ENCODE results near the gene SEPTIN1. TPM values are rescaled to one million over a fixed set of nuclear protein-coding genes. Genes with fewer than 3 reads are reported as not detected.

Gene SEPTIN1
- total and polyA plus RNA-seq, 7 experiments from 2014 or later = 176 to 355 (median 201) TPM

DNA sequence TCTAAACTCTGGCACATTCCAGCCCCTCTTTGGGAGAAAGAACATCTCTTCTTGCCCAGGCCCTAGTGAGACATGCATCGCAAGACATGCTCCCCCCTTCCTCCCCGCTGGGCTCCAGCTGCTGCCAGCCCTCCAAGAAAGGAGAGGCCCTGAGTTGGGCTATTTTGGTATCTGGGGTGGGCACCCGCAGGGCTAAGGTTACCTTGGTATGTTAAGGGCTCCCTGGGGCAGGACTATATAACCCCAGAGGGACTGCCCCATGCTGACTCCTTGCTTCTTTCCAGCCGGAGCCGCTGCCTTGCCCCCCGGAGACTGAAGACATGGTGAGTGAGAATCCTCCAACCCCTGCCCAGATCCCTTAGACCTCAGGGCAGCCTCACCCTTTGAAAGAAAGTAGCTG lies 7.8 kb downstream of the SEPTIN1 start, which contains the start of gene MYL11:
Gene MYL11, plus strand, starts transcription at position 265 of the 400 bp plus-strand sequence. Its CDS starts 56 bp downstream, at position 321.
- Mint-ChIP-seq H3K36me3 (peaks cover 0 to 9% (median 0%) of the 10 kb centered on the region in 5 donors), H3K27me3 (peaks cover 0 to 3% (median 0%) of the 10 kb centered on the region in 5 donors), H3K4me1 (peaks cover 22 to 43% (median 34%) of the 10 kb centered on the region in 7 donors), H3K4me3 (peak within 1 kb of the TSS in 6 of 10 donors; percentile 10 to 61 (median 34)), H3K9me3 (peaks cover 0 to 2% (median 0%) of the 10 kb centered on the region in 11 donors), H3K27ac (peak within 1 kb of the TSS; percentile 12 to 100 (median 84))
- intact Hi-C loops (cut with micrococcal nuclease) = loop anchor here in 1 of 2 donors (10.0 kb wide), 2 partner anchors 280 to 550 kb away; partner anchors contain the start of genes FBXL19, TBX6 and YPEL3
- ATAC-seq (no peak), DNase-seq (no peak)
- ChIA-PET CTCF (interaction anchor here (0.6 kb wide), 1 partner anchor 40 kb away, joined by 4 read pairs; no protein-coding TSS in a partner anchor), POLR2A (interaction anchor here (0.7 to 1.9 kb wide), 2 partner anchors 9 to 22 kb away, joined by 3 to 7 read pairs; no protein-coding TSS in a partner anchor)
- H3K27ac ChIP-seq (ENCODE audit: low read depth, low read length) = peak within 1 kb of the TSS; percentile 100
- no peak within 1 kb of the TSS for H3K4me3 ChIP-seq (ENCODE audit: low read length)
- H3K9me3 ChIP-seq (ENCODE audit: control insufficient read depth in 2 of 3, low read length in 3 of 3) = no peaks in the 10 kb centered on the region
- peaks cover 0 to 13% (median 0%) of the 10 kb centered on the region in 3 experiments for H3K36me3 ChIP-seq (ENCODE audit: control insufficient read depth in 2 of 3, insufficient read depth in 3 of 3, low read length in 3 of 3)
- H3K4me1 ChIP-seq (ENCODE audit: control insufficient read depth in 2 of 2, insufficient read depth in 2 of 2, low read length in 2 of 2) = peaks cover 22 to 37% of the 10 kb centered on the region in 2 donors
- H3K27me3 ChIP-seq (ENCODE audit: control insufficient read depth in 2 of 2, insufficient read depth in 2 of 2, low read length in 2 of 2) = no peaks in the 10 kb centered on the region

DNA sequence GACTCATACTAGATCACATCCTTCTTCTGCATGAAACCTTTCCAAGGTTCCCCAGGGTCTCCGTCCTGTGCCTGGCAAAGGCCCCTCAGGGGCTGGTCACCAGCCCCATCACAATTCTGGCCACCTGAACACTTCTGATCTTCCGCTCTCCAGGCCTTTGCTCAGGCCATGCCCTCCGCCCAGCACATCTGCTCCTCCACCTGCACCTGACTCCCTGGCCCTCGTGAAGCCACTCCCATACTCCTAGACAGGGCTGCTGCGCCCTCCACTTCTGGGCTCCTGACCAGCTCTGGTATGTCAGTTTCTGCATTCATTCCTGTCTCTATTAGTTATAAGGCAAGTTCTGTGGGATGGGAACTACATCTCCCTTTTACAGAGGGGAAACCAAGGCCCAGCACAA lies 9.6 kb downstream of the SEPTIN1 start:
- H3K27me3 ChIP-seq (ENCODE audit: control insufficient read depth in 2 of 2, insufficient read depth in 2 of 2, low read length in 2 of 2) = no peaks in the 10 kb centered on the region
- Mint-ChIP-seq H3K4me3 (peak overlapping the region in 5 of 10 donors; percentile 6 to 61 (median 41)), H3K36me3 (peaks cover 0 to 3% (median 0%) of the 10 kb centered on the region in 5 donors), H3K27me3 (peaks cover 0 to 3% (median 0%) of the 10 kb centered on the region in 5 donors), H3K4me1 (peaks cover 36 to 50% (median 38%) of the 10 kb centered on the region in 7 donors), H3K27ac (peak overlapping the region in 8 of 9 donors; percentile 26 to 98 (median 84)), H3K9me3 (peaks cover 0 to 2% (median 0%) of the 10 kb centered on the region in 11 donors)
- peaks cover 0 to 10% (median 0%) of the 10 kb centered on the region in 3 experiments for H3K36me3 ChIP-seq (ENCODE audit: control insufficient read depth in 2 of 3, insufficient read depth in 3 of 3, low read length in 3 of 3)
- H3K27ac ChIP-seq (ENCODE audit: low read depth, low read length) = peak overlapping the region; percentile 80
- intact Hi-C loops (cut with micrococcal nuclease) = loop anchor here in 1 of 2 donors (10.0 kb wide), 2 partner anchors 278 to 552 kb away; partner anchors contain the start of genes FBXL19, TBX6 and YPEL3
- H3K4me1 ChIP-seq (ENCODE audit: control insufficient read depth in 2 of 2, insufficient read depth in 2 of 2, low read length in 2 of 2) = peaks cover 22 to 36% of the 10 kb centered on the region in 2 donors
- no peak overlapping the region for H3K4me3 ChIP-seq (ENCODE audit: low read length)
- ATAC-seq (no peak), DNase-seq (no peak)
- POLR2A ChIA-PET = interaction anchor here (0.9 to 9.3 kb wide), 5 partner anchors 8 to 633 kb away, joined by 3 to 120 read pairs (median 20); partner anchors contain the start of genes SEPTIN1 and ZNF771
- CTCF ChIA-PET = no interaction called here
- H3K9me3 ChIP-seq (ENCODE audit: control insufficient read depth in 2 of 3, low read length in 3 of 3) = no peaks in the 10 kb centered on the region

DNA sequence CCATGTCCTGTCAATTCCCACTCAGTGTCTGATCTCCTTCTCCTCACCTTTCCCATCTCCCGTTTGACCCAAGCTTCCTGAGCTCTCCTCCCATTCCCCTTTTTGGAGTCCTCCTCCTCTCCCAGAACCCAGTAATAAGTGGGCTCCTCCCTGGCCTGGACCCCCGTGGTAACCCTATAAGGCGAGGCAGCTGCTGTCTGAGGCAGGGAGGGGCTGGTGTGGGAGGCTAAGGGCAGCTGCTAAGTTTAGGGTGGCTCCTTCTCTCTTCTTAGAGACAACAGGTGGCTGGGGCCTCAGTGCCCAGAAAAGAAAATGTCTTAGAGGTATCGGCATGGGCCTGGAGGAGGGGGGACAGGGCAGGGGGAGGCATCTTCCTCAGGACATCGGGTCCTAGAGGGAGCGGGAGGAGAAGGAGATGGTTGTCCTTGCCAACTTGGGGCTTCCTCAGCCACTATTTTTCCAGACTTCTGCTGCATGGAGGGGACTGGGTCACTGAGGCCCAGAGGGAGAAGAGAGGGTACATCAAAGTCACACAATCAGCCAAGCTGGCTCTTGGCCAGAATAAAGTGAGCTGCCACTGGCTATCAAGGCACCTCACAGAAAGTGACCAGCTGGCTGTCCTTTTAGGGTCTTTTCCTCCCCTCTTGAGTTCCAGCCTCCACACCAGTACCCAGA lies 10.2 kb downstream of the SEPTIN1 start:
- DNase-seq = no peak
- Mint-ChIP-seq H3K36me3 (peaks cover 0 to 7% (median 0%) of the 10 kb centered on the region in 5 donors), H3K4me1 (peaks cover 36 to 50% (median 42%) of the 10 kb centered on the region in 7 donors), H3K4me3 (peak overlapping the region in 9 of 10 donors; percentile 68 to 90 (median 82)), H3K27me3 (peaks cover 0 to 3% (median 0%) of the 10 kb centered on the region in 5 donors), H3K9me3 (peaks cover 0 to 2% (median 0%) of the 10 kb centered on the region in 11 donors), H3K27ac (peak overlapping the region; percentile 26 to 98 (median 89))
- Histone ChIP-seq H3K36me3 (ENCODE audit: control insufficient read depth in 2 of 3, insufficient read depth in 3 of 3, low read length in 3 of 3) (peaks cover 0 to 10% (median 0%) of the 10 kb centered on the region in 3 experiments), H3K27me3 (ENCODE audit: control insufficient read depth in 2 of 2, insufficient read depth in 2 of 2, low read length in 2 of 2) (no peaks in the 10 kb centered on the region), H3K27ac (ENCODE audit: low read depth, low read length) (peak overlapping the region; percentile 80), H3K4me3 (ENCODE audit: low read length) (no peak overlapping the region), H3K4me1 (ENCODE audit: control insufficient read depth in 2 of 2, insufficient read depth in 2 of 2, low read length in 2 of 2) (peaks cover 25 to 37% of the 10 kb centered on the region in 2 donors), H3K9me3 (ENCODE audit: control insufficient read depth in 2 of 3, low read length in 3 of 3) (no peaks in the 10 kb centered on the region)
- intact Hi-C loops (cut with micrococcal nuclease) = loop anchor here in 1 of 2 donors (10.0 kb wide), 2 partner anchors 277 to 553 kb away; partner anchors contain the start of genes FBXL19, TBX6 and YPEL3
- CTCF ChIA-PET = interaction anchor here (1.1 to 2.0 kb wide), 5 partner anchors 12 to 308 kb away, joined by 3 to 11 read pairs (median 8); partner anchors contain the start of gene ZNF771
- POLR2A ChIA-PET = interaction anchor here (0.6 to 9.3 kb wide), 11 partner anchors 8 to 633 kb away, joined by 3 to 120 read pairs (median 13); partner anchors contain the start of genes ALDOA, CD2BP2, DCTPP1 and SEPTIN1
- ATAC-seq = no peak

DNA sequence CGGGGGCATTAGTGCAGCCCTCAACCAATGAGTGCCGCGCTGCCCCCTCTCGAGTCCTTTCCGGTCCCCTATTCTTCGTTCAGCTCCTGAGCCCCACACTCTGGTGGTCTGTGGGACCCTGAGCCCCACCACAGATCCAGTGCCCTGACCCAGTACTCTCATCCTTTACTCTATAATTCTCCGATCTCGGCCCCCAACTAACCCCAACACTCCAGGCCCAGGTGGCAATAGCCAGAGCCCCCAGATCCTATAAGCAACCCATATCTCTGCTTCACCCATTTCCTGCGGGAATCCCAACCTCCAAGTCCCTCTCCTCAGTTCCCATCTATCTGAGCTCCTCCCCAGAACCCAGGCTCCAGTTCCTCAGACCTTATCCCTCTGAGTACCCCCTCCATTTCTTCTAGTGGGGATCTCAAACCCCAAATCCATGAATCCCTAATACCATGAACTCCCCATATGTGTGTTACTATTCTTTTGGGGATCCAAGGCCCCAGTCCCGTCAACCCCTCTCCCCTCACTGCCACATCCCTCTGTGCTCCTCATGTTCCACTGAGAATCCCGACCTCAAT lies 11.0 kb downstream of the SEPTIN1 start:
- H3K27ac Mint-ChIP-seq = peak overlapping the region; percentile 63 to 98 (median 93)
- intact Hi-C loops (cut with micrococcal nuclease) = loop anchor here (1.0 to 10.0 kb wide), 8 partner anchors 11 to 553 kb away; partner anchors contain the start of genes FBRS (in 1 of the 2), FBXL19 (in 1 of the 2), SEPTIN1 (in 1 of the 2) and TBX6 (in 1 of the 2)
- DNase-seq = no peak
- peaks cover 0 to 2% (median 0%) of the 10 kb centered on the region in 11 donors for H3K9me3 Mint-ChIP-seq
- ChIA-PET CTCF (interaction anchor here (0.6 to 2.0 kb wide), 10 partner anchors 11 to 564 kb away, joined by 3 to 11 read pairs (median 4); partner anchors contain the start of genes SEPTIN1 and ZNF771), POLR2A (interaction anchor here (0.6 to 9.3 kb wide), 19 partner anchors 9 to 632 kb away, joined by 3 to 120 read pairs (median 5); partner anchors contain the start of genes ALDOA, CD2BP2, CORO1A and DCTPP1)
- Histone ChIP-seq H3K4me3 (ENCODE audit: low read length) (peak overlapping the region; percentile 76), H3K9me3 (ENCODE audit: control insufficient read depth in 2 of 3, low read length in 3 of 3) (no peaks in the 10 kb centered on the region), H3K36me3 (ENCODE audit: control insufficient read depth in 2 of 3, insufficient read depth in 3 of 3, low read length in 3 of 3) (peaks cover 0 to 9% (median 0%) of the 10 kb centered on the region in 3 experiments), H3K27me3 (ENCODE audit: control insufficient read depth in 2 of 2, insufficient read depth in 2 of 2, low read length in 2 of 2) (no peaks in the 10 kb centered on the region), H3K27ac (ENCODE audit: low read depth, low read length) (peak overlapping the region; percentile 80), H3K4me1 (ENCODE audit: control insufficient read depth in 2 of 2, insufficient read depth in 2 of 2, low read length in 2 of 2) (peaks cover 24 to 30% of the 10 kb centered on the region in 2 donors)
- H3K36me3 Mint-ChIP-seq = peaks cover 0 to 9% (median 0%) of the 10 kb centered on the region in 5 donors
- H3K4me3 Mint-ChIP-seq = peak overlapping the region; percentile 68 to 90 (median 84)
- H3K4me1 Mint-ChIP-seq = peaks cover 42 to 51% (median 46%) of the 10 kb centered on the region in 7 donors
- no peak for ATAC-seq
- H3K27me3 Mint-ChIP-seq = peaks cover 0 to 3% (median 0%) of the 10 kb centered on the region in 5 donors

DNA sequence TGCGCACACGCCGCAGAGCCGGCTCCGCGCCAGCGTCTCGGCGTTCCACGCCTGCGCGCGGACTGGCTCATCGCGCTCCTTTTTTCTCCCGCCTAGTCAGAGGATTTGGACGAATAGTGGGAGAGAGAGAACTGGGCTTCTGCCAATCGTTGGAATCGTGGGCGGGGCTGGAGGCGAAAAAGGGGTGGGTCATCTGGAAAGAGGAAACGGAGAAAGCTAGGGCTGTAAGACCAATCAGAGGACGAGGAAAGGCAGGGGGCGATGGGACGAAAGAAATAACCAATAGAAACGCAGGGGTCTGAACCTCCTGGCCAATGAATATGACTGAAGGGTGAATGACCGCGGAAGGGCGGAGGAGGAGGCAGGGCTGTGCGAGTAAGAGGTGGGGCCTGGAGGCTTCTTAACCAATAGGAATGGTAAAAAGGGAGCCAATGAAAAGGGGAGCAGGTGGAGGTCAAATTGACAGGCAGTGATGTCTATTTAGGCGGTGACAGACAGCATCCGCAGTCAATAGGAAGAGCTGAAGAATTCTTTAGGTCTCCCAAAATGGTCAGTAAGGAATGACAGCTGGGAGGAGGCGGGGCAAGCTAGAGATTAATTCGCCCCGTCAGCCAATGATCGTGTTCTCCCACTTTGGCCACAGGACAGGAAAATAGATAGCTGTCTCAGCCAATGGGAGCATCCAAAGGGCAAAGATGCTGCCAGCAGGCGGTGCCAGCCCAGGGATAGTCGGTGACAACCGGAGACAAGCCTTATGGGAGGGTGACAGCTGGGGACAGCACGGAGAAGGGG lies 11.7 kb downstream of the SEPTIN1 start, which contains the start of gene TBC1D10B:
Gene TBC1D10B, minus strand, starts transcription at position 39 of the 792 bp plus-strand sequence. CDS start 311 bp downstream, outside the sequence.
- intact Hi-C loops (cut with micrococcal nuclease) = loop anchor here (1.0 to 10.0 kb wide), 13 partner anchors 8 to 554 kb away; partner anchors contain the start of genes ALDOA (in 1 of the 2), CD2BP2 (in 1 of the 2), FBRS (in 1 of the 2) and FBXL19 (in 1 of the 2)
- peaks cover 42 to 54% (median 50%) of the 10 kb centered on the region in 7 donors for H3K4me1 Mint-ChIP-seq
- peak; percentile 91 for ATAC-seq
- peak within 1 kb of the TSS; percentile 63 to 98 (median 93) for H3K27ac Mint-ChIP-seq
- Histone ChIP-seq H3K27me3 (ENCODE audit: control insufficient read depth in 2 of 2, insufficient read depth in 2 of 2, low read length in 2 of 2) (no peaks in the 10 kb centered on the region), H3K27ac (ENCODE audit: low read depth, low read length) (peak within 1 kb of the TSS; percentile 80), H3K36me3 (ENCODE audit: control insufficient read depth in 2 of 3, insufficient read depth in 3 of 3, low read length in 3 of 3) (peaks cover 0 to 5% (median 0%) of the 10 kb centered on the region in 3 experiments), H3K4me3 (ENCODE audit: low read length) (peak within 1 kb of the TSS; percentile 76), H3K9me3 (ENCODE audit: control insufficient read depth in 2 of 3, low read length in 3 of 3) (no peaks in the 10 kb centered on the region), H3K4me1 (ENCODE audit: control insufficient read depth in 2 of 2, insufficient read depth in 2 of 2, low read length in 2 of 2) (peaks cover 24 to 25% of the 10 kb centered on the region in 2 donors)
- POLR2A ChIA-PET = interaction anchor here (0.6 to 9.3 kb wide), 22 partner anchors 10 to 305 kb away, joined by 3 to 120 read pairs (median 5); partner anchors contain the start of genes ALDOA, CD2BP2, CORO1A and DCTPP1
- peaks cover 0 to 11% (median 0%) of the 10 kb centered on the region in 5 donors for H3K36me3 Mint-ChIP-seq
- peak; percentile 89 to 100 (median 100) for DNase-seq
- peak within 1 kb of the TSS; percentile 83 to 92 (median 89) for H3K4me3 Mint-ChIP-seq
- peaks cover 0 to 3% (median 0%) of the 10 kb centered on the region in 5 donors for H3K27me3 Mint-ChIP-seq
- CTCF ChIA-PET = interaction anchor here (0.6 to 2.0 kb wide), 9 partner anchors 12 to 563 kb away, joined by 3 to 11 read pairs (median 4); partner anchors contain the start of genes SEPTIN1 and ZNF771
- peaks cover 0 to 2% (median 0%) of the 10 kb centered on the region in 11 donors for H3K9me3 Mint-ChIP-seq

Measured in naive thymus-derived CD4-positive, alpha-beta T cell (primary cell).